Upper lobe of left lung (tissue), 6 donors: ENCODE data around the gene RASGRF1. TPM values are rescaled to one million over a fixed set of nuclear protein-coding genes. Genes with fewer than 3 reads are reported as not detected.

Experiments used
- ATAC-seq, 2 donors: fragments of 200-7000 bp; cut with Tn5 transposase; one replicate each; pipeline ENCODE4 v1.9.1; 2022; ENCODE audit warnings: mild to moderate bottlenecking in 2 of 2, moderate library complexity in 2 of 2; ENCODE audit not compliant: low FRiP score in 2 of 2
- DNase-seq, 2 donors: peaks; one replicate each; pipeline ENCODE4 v3.0.0-alpha.2; 2019 to 2020
- H3K27ac ChIP-seq, 4 donors: fragments of 200-600 bp; sonication (generic); one replicate each; pipeline ENCODE4 v1.5.1; 2016 to 2019
- H3K27me3 ChIP-seq, 4 donors: fragments of 200-600 bp; sonication (generic); one replicate each; pipeline ENCODE4 v1.5.1; 2017 to 2019
- H3K36me3 ChIP-seq, 4 donors: fragments of 200-600 bp; sonication (generic); one replicate each; pipeline ENCODE4 v1.5.1; 2016 to 2019
- H3K4me1 ChIP-seq, 4 donors: fragments of 200-600 bp; sonication (generic); one replicate each; pipeline ENCODE4 v1.5.1; 2018 to 2019
- H3K4me3 ChIP-seq, 4 donors: fragments of 200-600 bp; sonication (generic); one replicate each; pipeline ENCODE4 v1.5.1; 2017 to 2019; ENCODE audit warnings: mild to moderate bottlenecking in 2 of 4, moderate library complexity in 1 of 4
- H3K9me3 ChIP-seq, 4 donors: fragments of 200-600 bp; sonication (generic); one replicate each; pipeline ENCODE4 v1.5.1; 2018 to 2019
- CTCF ChIP-seq, 6 experiments: fragments of 450-650 bp in 4 of 6; fragments of 200-600 bp in 2 of 6; sonication (generic) in 2 of 6; IDR thresholded peaks; one replicate each; pipeline ENCODE4 v1.5.1; 2016 to 2019; ENCODE audit warnings: antibody characterized with exemption in 6 of 6
- EP300 ChIP-seq, 4 donors: sonication (generic); formaldehyde crosslinking; IDR thresholded peaks; one replicate each; pipeline ENCODE4 v1.5.1; 2017; ENCODE audit warnings: antibody characterized with exemption in 4 of 4, control low read depth in 2 of 4
- POLR2A ChIP-seq, 4 donors: fragments of 450-650 bp; IDR thresholded peaks; one replicate each; pipeline ENCODE4 v1.5.1; 2016 to 2017; ENCODE audit warnings: antibody characterized with exemption in 4 of 4, mild to moderate bottlenecking in 2 of 4
- POLR2AphosphoS5 ChIP-seq, 2 donors: sonication (generic); formaldehyde crosslinking; IDR thresholded peaks; one replicate each; pipeline ENCODE4 v1.5.1; 2017; ENCODE audit warnings: antibody characterized with exemption in 2 of 2
- WGBS, 2 donors: methylation state at CpG; one replicate each; pipeline ENCODE4 v1.1.5; 2017 to 2018; 5-methylcytosine and 5-hydroxymethylcytosine counted together
- total RNA-seq, 6 donors: library from RNA; depleted of rRNA in 4 of 6; stranded (reverse); fragments of >200 nt in 4 of 6; gene quantifications; one replicate each; pipeline versions ENCODE4 v1.1.0 to v1.2.1, GENCODE V29; 2016 to 2021
- donor health status: DM: no; HTN: no; CAD: no; lungs with moderate emphysema.
- donor health status: DM: no; HTN: yes; CAD: no; lungs with severe emphysema.

The RASGRF1 gene
- total RNA-seq, 6 donors from 2014 or later = 27.2 to 64.6 (median 54.7) TPM

GRCh38 chr15:78978601-78979179 lies 111.9 kb downstream of the RASGRF1 start:
- 85 to 91% methylated on average over 19 of the region's 19 CpGs for WGBS, 2 donors

GRCh38 chr15:78977591-78978347 lies 112.8 kb downstream of the RASGRF1 start:
- Histone ChIP-seq H3K4me3 (no peak overlapping the region), H3K27ac (peak overlapping the region in 1 of 4 donors; percentile 22), H3K27me3 (no peaks in the 10 kb centered on the region), H3K4me1 (peaks cover 0 to 10% (median 7%) of the 10 kb centered on the region in 4 donors), H3K36me3 (no peaks in the 10 kb centered on the region), H3K9me3 (no peaks in the 10 kb centered on the region)
- DNase-seq = no peak
- WGBS, 2 donors = 85 to 86% methylated on average over 10 of the region's 10 CpGs
- ATAC-seq = no peak
- TF ChIP-seq POLR2AphosphoS5 (IDR thresholded peaks at IDR 0.05) (no peak), POLR2A (IDR thresholded peaks at IDR 0.05) (no peak), EP300 (IDR thresholded peaks at IDR 0.05) (no peak), CTCF (IDR thresholded peaks at IDR 0.05) (no peak)

More at GRCh38 chr15:78978601-78979179, 111.9 kb downstream of the RASGRF1 start:
- Histone ChIP-seq H3K27ac (peak overlapping the region in 2 of 4 donors; percentile 7 to 24), H3K4me1 (peaks cover 0 to 10% (median 7%) of the 10 kb centered on the region in 4 donors), H3K27me3 (no peaks in the 10 kb centered on the region), H3K9me3 (no peaks in the 10 kb centered on the region), H3K4me3 (no peak overlapping the region), H3K36me3 (no peaks in the 10 kb centered on the region)
- no peak for ATAC-seq
- peak in 1 of 2 donors; percentile 71 for DNase-seq
- TF ChIP-seq POLR2A (IDR thresholded peaks at IDR 0.05) (no peak), CTCF (IDR thresholded peaks at IDR 0.05) (no peak)

- H3K36me3 ChIP-seq = no peaks in the 10 kb centered on the region
- 40 to 66% methylated on average over 3 to 4 of the region's 4 CpGs for WGBS, 2 donors
- DNase-seq (no peak), ATAC-seq (peak in 1 of 2 donors; percentile 61)
- H3K9me3 ChIP-seq = no peaks in the 10 kb centered on the region
- no peaks in the 10 kb centered on the region for H3K27me3 ChIP-seq
- TF ChIP-seq CTCF (IDR thresholded peaks at IDR 0.05) (no peak), POLR2A (IDR thresholded peaks at IDR 0.05) (peak in 1 of 4 donors; percentile 14)
- H3K27ac ChIP-seq = peak overlapping the region in 2 of 4 donors; percentile 10 to 52
- H3K4me3 ChIP-seq = no peak overlapping the region
- H3K4me1 ChIP-seq = peaks cover 0 to 10% (median 7%) of the 10 kb centered on the region in 4 donors
Measured at GRCh38 chr15:78977091-78977571, 113.4 kb downstream of the RASGRF1 start.

GRCh38 chr15:78976691-78977090 lies 113.9 kb downstream of the RASGRF1 start:
- Histone ChIP-seq H3K36me3 (no peaks in the 10 kb centered on the region), H3K4me3 (no peak overlapping the region), H3K27ac (peak overlapping the region in 2 of 4 donors; percentile 10 to 52), H3K4me1 (peaks cover 0 to 10% (median 7%) of the 10 kb centered on the region in 4 donors), H3K9me3 (no peaks in the 10 kb centered on the region), H3K27me3 (no peaks in the 10 kb centered on the region)
- ATAC-seq (peak in 1 of 2 donors; percentile 28), DNase-seq (no peak)
- TF ChIP-seq EP300 (IDR thresholded peaks at IDR 0.05) (no peak), CTCF (IDR thresholded peaks at IDR 0.05) (no peak), POLR2A (IDR thresholded peaks at IDR 0.05) (no peak), POLR2AphosphoS5 (IDR thresholded peaks at IDR 0.05) (no peak)
- WGBS, 2 donors = 79 to 90% methylated on average over 6 to 7 of the region's 7 CpGs
